SK-N-SH (cell line): Measurements from ENCODE around the gene UBN2. TPM values are rescaled to one million over a fixed set of nuclear protein-coding genes. Genes with fewer than 3 reads are reported as not detected.

ENCODE experiments used
- CTCF ChIA-PET: fragments of 300-600, 350-600 bp; formaldehyde crosslinking; extraction: SDS; loops from one replicate; lab custom pipeline; 2021; lab: Yijun Ruan, JAX
- POLR2A ChIA-PET: fragments of 350-600 bp; sonication (Branson Sonifier 250); formaldehyde crosslinking; extraction: SDS; loops from one replicate; lab custom pipeline; 2020; ENCODE audit warnings: antibody characterized with exemption, inconsistent platforms; lab: Yijun Ruan, JAX
- DNase-seq: peaks from one replicate; pipeline ENCODE4 v3.0.0; 2012
- H2AFZ ChIP-seq: fragments of 200-600 bp; sonication (generic); 2 replicates; pipeline ENCODE4 v1.8.1; 2016; ENCODE audit warnings: antibody characterized with exemption, mild to moderate bottlenecking, low read depth
- H3F3A ChIP-seq: fragments of 200-600 bp; sonication (generic); replicated peaks from 2 replicates; pipeline ENCODE3; 2016; ENCODE audit warnings: antibody characterized with exemption, mild to moderate bottlenecking; ENCODE audit not compliant: insufficient read depth
- H3K27ac ChIP-seq, 2 experiments: fragments of 200-500 bp in 1 of 2; fragments of 200-600 bp in 1 of 2; sonication (Bioruptor generic) in 1 of 2; sonication (generic), shearing (Covaris generic) in 1 of 2; 2 replicates each; pipeline versions ENCODE4 v1.5.1 to v1.6.1; 2014 to 2016; ENCODE audit warnings: low read depth in 2 of 2, inconsistent platforms in 1 of 2, low read length in 1 of 2, mild to moderate bottlenecking in 1 of 2, mixed read lengths in 1 of 2
- H3K27me3 ChIP-seq: fragments of 200-600 bp; sonication (generic), shearing (Covaris generic); 2 replicates; pipeline ENCODE4 v1.6.1; 2016; ENCODE audit warnings: mixed run types; ENCODE audit not compliant: insufficient read depth
- H3K36me3 ChIP-seq, 2 experiments: fragments of 200-500 bp in 1 of 2; fragments of 200-600 bp in 1 of 2; sonication (Bioruptor generic) in 1 of 2; sonication (generic) in 1 of 2; replicated peaks in 1 of 2; 2 replicates each; pipeline versions ENCODE3 to v1.5.1; 2014 to 2016; ENCODE audit warnings: low read length in 1 of 2, mild to moderate bottlenecking in 1 of 2; ENCODE audit not compliant: insufficient read depth in 2 of 2, control insufficient read depth in 1 of 2
- H3K4me1 ChIP-seq, 2 experiments: fragments of 200-500 bp in 1 of 2; fragments of 200-600 bp in 1 of 2; sonication (Bioruptor generic) in 1 of 2; sonication (generic), shearing (Covaris generic) in 1 of 2; 2 replicates each; pipeline versions ENCODE4 v1.5.1 to v1.6.1; 2014 to 2016; ENCODE audit warnings: low read depth in 1 of 2, low read length in 1 of 2, mixed run types in 1 of 2; ENCODE audit not compliant: insufficient read depth in 2 of 2, control insufficient read depth in 1 of 2
- H3K4me2 ChIP-seq: fragments of 200-600 bp; sonication (generic), shearing (Covaris generic); 2 replicates; pipeline ENCODE4 v1.6.1; 2017; ENCODE audit warnings: mixed run types
- H3K4me3 ChIP-seq, 2 experiments: fragments of 200-500 bp in 1 of 2; fragments of 200-600 bp in 1 of 2; sonication (Bioruptor generic) in 1 of 2; sonication (generic), shearing (Covaris generic) in 1 of 2; 2 replicates each; pipeline versions ENCODE4 v1.5.1 to v1.8.1; 2014 to 2016; ENCODE audit warnings: low read depth in 2 of 2, inconsistent platforms in 1 of 2, low read length in 1 of 2, mild to moderate bottlenecking in 1 of 2, mixed read lengths in 1 of 2, moderate library complexity in 1 of 2
- H3K79me2 ChIP-seq: fragments of 200-600 bp; sonication (generic); 2 replicates; pipeline ENCODE4 v1.8.1; 2017; ENCODE audit warnings: mild to moderate bottlenecking; ENCODE audit not compliant: insufficient read depth
- H3K9ac ChIP-seq: fragments of 200-600 bp; sonication (generic); 2 replicates; pipeline ENCODE4 v1.6.1; 2017; ENCODE audit warnings: mixed run types
- H3K9me2 ChIP-seq: fragments of 200-600 bp; sonication (generic); 2 replicates; pipeline ENCODE4 v1.6.1; 2017; ENCODE audit warnings: mixed run types
- H3K9me3 ChIP-seq: fragments of 200-600 bp; sonication (generic); 2 replicates; pipeline ENCODE4 v1.6.1; 2017; ENCODE audit warnings: mixed run types, mild to moderate bottlenecking, moderate library complexity
- H4K20me1 ChIP-seq: fragments of 200-600 bp; sonication (generic); 2 replicates; pipeline ENCODE4 v1.6.1; 2017; ENCODE audit warnings: mild to moderate bottlenecking, mixed run types; ENCODE audit not compliant: insufficient read depth
- ELF1 ChIP-seq: IDR thresholded peaks from 2 replicates; pipeline ENCODE4 v1.4.0; 2012
- EZH2phosphoT487 ChIP-seq: fragments of 200-600 bp; sonication (generic); IDR thresholded peaks from 2 replicates; pipeline ENCODE4 v1.6.1; 2017; ENCODE audit warnings: low read depth, mixed run types, mild to moderate bottlenecking, antibody characterized with exemption, moderate library complexity, borderline replicate concordance
- FOSL2 ChIP-seq: IDR thresholded peaks from 2 replicates; pipeline ENCODE4 v1.4.0; 2012; ENCODE audit warnings: low read depth, mild to moderate bottlenecking, moderate library complexity, borderline replicate concordance
- MEF2A ChIP-seq: IDR thresholded peaks from 2 replicates; pipeline ENCODE4 v1.4.0; 2012; ENCODE audit warnings: low read depth, borderline replicate concordance
- MXI1 ChIP-seq: IDR thresholded peaks from 2 replicates; pipeline ENCODE4 v1.6.1; 2012; ENCODE audit warnings: mild to moderate bottlenecking, low read depth, low read length, improper control_type of control experiment
- NFIC ChIP-seq: IDR thresholded peaks from 2 replicates; pipeline ENCODE4 v1.4.0; 2012; ENCODE audit warnings: borderline replicate concordance
- POLR2AphosphoS5 ChIP-seq: IDR thresholded peaks from 2 replicates; pipeline ENCODE4 v1.6.1; 2012; ENCODE audit warnings: low read depth, low read length
- RCOR1 ChIP-seq: fragments of 150-350 bp; IDR thresholded peaks from 2 replicates; pipeline ENCODE4 v1.6.1; 2017; ENCODE audit warnings: antibody characterized with exemption, low read length
- REST ChIP-seq: IDR thresholded peaks from 2 replicates; pipeline ENCODE4 v1.6.1; 2012; ENCODE audit warnings: mild to moderate bottlenecking, low read depth, low read length, moderate library complexity
- TAF1 ChIP-seq: IDR thresholded peaks from 2 replicates; pipeline ENCODE4 v1.6.1; 2012; ENCODE audit warnings: low read depth, mild to moderate bottlenecking, low read length, moderate library complexity, borderline replicate concordance
- TEAD4 ChIP-seq: IDR thresholded peaks from 2 replicates; pipeline ENCODE4 v1.4.0; 2012; ENCODE audit warnings: mild to moderate bottlenecking, borderline replicate concordance; ENCODE audit not compliant: insufficient read depth
- WGBS: methylation state at CpG from one replicate; pipeline ENCODE4 v1.1.6; 2017; ENCODE audit warnings: low lambda C conversion rate; 5-methylcytosine and 5-hydroxymethylcytosine counted together
- polyA plus RNA-seq, 3 experiments: library from polyadenylated mRNA; depleted of rRNA; stranded (reverse); fragments of >200 nt; gene quantifications; 2 replicates each; pipeline ENCODE4 v1.2.3, GENCODE V29; 2012
- small RNA-seq, 7 experiments: library from RNA; depleted of rRNA; stranded (forward); fragments of <200 nt; gene quantifications; one replicate each; pipeline ENCODE3, GENCODE V24; 2012

The UBN2 gene
- polyA plus RNA-seq, 1 of the 3 experiments (the other 2 are of a cell fraction) = 2.0 TPM

- H3K36me3 ChIP-seq = peaks cover 4 to 15% of the 10 kb centered on the region in 2 experiments
- peaks cover 25% of the 10 kb centered on the region for H3K79me2 ChIP-seq
- H4K20me1 ChIP-seq = no peaks in the 10 kb centered on the region
- H3K4me2 ChIP-seq = no peak overlapping the region
- WGBS = 98% methylated on average over 1 of the region's 1 CpG
- H3K9me3 ChIP-seq = no peaks in the 10 kb centered on the region
- H3K27ac ChIP-seq = no peak overlapping the region
- peaks cover 25% of the 10 kb centered on the region for H3F3A ChIP-seq
- ChIA-PET CTCF (interaction anchor here (0.8 to 1.2 kb wide), 3 partner anchors 13 to 145 kb away, joined by 3 to 5 read pairs (median 4); no protein-coding TSS in a partner anchor), POLR2A (interaction anchor here (1.3 kb wide), 1 partner anchor 15 kb away, joined by 5 read pairs; the partner anchor contains the start of gene FMC1)
- DNase-seq = no peak
- H3K4me1 ChIP-seq = no peaks in the 10 kb centered on the region
- H3K9me2 ChIP-seq = no peaks in the 10 kb centered on the region
- no peaks in the 10 kb centered on the region for H3K27me3 ChIP-seq
- TF ChIP-seq REST (no peak), MXI1 (no peak), ELF1 (no peak), MEF2A (no peak), TAF1 (no peak), POLR2AphosphoS5 (no peak), RCOR1 (no peak), TEAD4 (no peak), NFIC (no peak), EZH2phosphoT487 (no peak), FOSL2 (no peak)
- H3K4me3 ChIP-seq = no peak overlapping the region
- no peak overlapping the region for H2AFZ ChIP-seq
- no peak overlapping the region for H3K9ac ChIP-seq
Measured at GRCh38 chr7:139355320-139355719, 124.3 kb downstream of the UBN2 start.

Small RNA genes within 50 kb of the gene (small RNA-seq; reads per million reads assigned to genes)
- gene AC009220.1 (0 to 10.2 (median 0) reads per million in 7 experiments), gene RNU6-206P (0 reads per million in 7 experiments)

Other genes with a start within 250 kb of the UBN2 start
- 3.0 and 3.6 TPM in 2 replicates for gene KIAA1549, start 249.8 kb upstream of the UBN2 start, polyA plus RNA-seq (2012; rRNA removed)
- gene ZC3HAV1L, start 195.2 kb upstream of the UBN2 start, polyA plus RNA-seq (2012; rRNA removed) = 9.7 and 14.5 TPM in 2 replicates
- gene ZC3HAV1, start 121.5 kb upstream of the UBN2 start, polyA plus RNA-seq (2012; rRNA removed) = 11.2 and 12.4 TPM in 2 replicates
- 59.0 and 59.9 TPM in 2 replicates for gene FMC1, start 110.1 kb downstream of the UBN2 start, polyA plus RNA-seq (2012; rRNA removed)
- gene LUC7L2, start 128.7 kb downstream of the UBN2 start, polyA plus RNA-seq (2012; rRNA removed) = 45.7 and 50.7 TPM in 2 replicates